HepG2 (cell line): ENCODE results near the gene OPRL1. TPM values are rescaled to one million over a fixed set of nuclear protein-coding genes. Genes with fewer than 3 reads are reported as not detected.

ENCODE experiments used
- FOXJ3 ChIP-seq: sonication (generic); formaldehyde crosslinking; IDR thresholded peaks from 2 replicates; pipeline ENCODE4 v1.4.0; 2020; ENCODE audit warnings: missing genetic modification reagents, mild to moderate bottlenecking, borderline replicate concordance
- HOXA3 ChIP-seq: sonication (generic); formaldehyde crosslinking; IDR thresholded peaks from 2 replicates; pipeline ENCODE4 v1.5.0; 2020; ENCODE audit warnings: missing genetic modification reagents
- LCORL ChIP-seq, 2 experiments: fragments of 450-650 bp in 1 of 2; sonication (generic) in 1 of 2; formaldehyde crosslinking in 1 of 2; IDR thresholded peaks; 2 replicates each; pipeline versions ENCODE4 v1.5.0 to v1.6.1; 2017 to 2020; ENCODE audit warnings: antibody characterized with exemption in 1 of 2, missing genetic modification reagents in 1 of 2
- MYC ChIP-seq: sonication (generic); formaldehyde crosslinking; IDR thresholded peaks from 2 replicates; pipeline ENCODE4 v1.9.0; 2021; ENCODE audit warnings: missing genetic modification reagents, borderline replicate concordance
- PRDM15 ChIP-seq: sonication (generic); formaldehyde crosslinking; IDR thresholded peaks from 2 replicates; pipeline ENCODE4 v1.4.0; 2020; ENCODE audit warnings: missing genetic modification reagents
- RERE ChIP-seq: IDR thresholded peaks from 2 replicates; pipeline ENCODE4 v1.6.1; 2016; ENCODE audit warnings: low read depth, missing genetic modification reagents, missing compliant biosample characterization
- ZBTB25 ChIP-seq: IDR thresholded peaks from 2 replicates; pipeline ENCODE4 v1.6.1; 2018; ENCODE audit warnings: missing genetic modification reagents
- ZNF567 ChIP-seq: sonication (generic); formaldehyde crosslinking; IDR thresholded peaks from 2 replicates; pipeline ENCODE4 v1.8.1; 2023; ENCODE audit warnings: mild to moderate bottlenecking, missing genetic modification reagents, borderline replicate concordance
- ZNF788 ChIP-seq: sonication (generic); formaldehyde crosslinking; IDR thresholded peaks from 2 replicates; pipeline ENCODE4 v1.5.0; 2020; ENCODE audit warnings: mild to moderate bottlenecking, missing genetic modification reagents, borderline replicate concordance
- polyA plus RNA-seq, 8 experiments: library from polyadenylated mRNA; depleted of rRNA in 3 of 8; stranded (reverse) in 7 of 8; unstranded in 1 of 8; fragments of >200 nt; fragmentation: Illumina TruSeq in 4 of 8; extraction: Trizol in 4 of 8; gene quantifications; 2 replicates each; pipeline versions ENCODE4 v1.2.1 to v1.2.3, GENCODE V29; 2011 to 2016; ENCODE audit warnings: low read depth in 4 of 8, missing spikeins in 1 of 8, mixed read lengths in 1 of 8; ENCODE audit not compliant: insufficient read depth in 1 of 8
- total RNA-seq, 5 experiments: library from RNA; depleted of rRNA; stranded (reverse); fragments of >200 nt; fragmentation: Illumina TruSeq; extraction: Trizol; gene quantifications; 2 replicates each; pipeline ENCODE4 v1.2.3, GENCODE V29; 2016; ENCODE audit warnings: low read depth in 1 of 5
- TF ChIP-seq, protein P1 (sequence below): sonication (generic); formaldehyde crosslinking; IDR thresholded peaks from 2 replicates; pipeline ENCODE4 v1.4.0; 2020; ENCODE audit warnings: missing genetic modification reagents, borderline replicate concordance

OPRL1 gene
- total and polyA plus RNA-seq, 2 of the 13 experiments (the other 11 are each of a cell fraction or from before 2014, with no cell fraction given), result 0.35 to 0.71 TPM

DNA sequence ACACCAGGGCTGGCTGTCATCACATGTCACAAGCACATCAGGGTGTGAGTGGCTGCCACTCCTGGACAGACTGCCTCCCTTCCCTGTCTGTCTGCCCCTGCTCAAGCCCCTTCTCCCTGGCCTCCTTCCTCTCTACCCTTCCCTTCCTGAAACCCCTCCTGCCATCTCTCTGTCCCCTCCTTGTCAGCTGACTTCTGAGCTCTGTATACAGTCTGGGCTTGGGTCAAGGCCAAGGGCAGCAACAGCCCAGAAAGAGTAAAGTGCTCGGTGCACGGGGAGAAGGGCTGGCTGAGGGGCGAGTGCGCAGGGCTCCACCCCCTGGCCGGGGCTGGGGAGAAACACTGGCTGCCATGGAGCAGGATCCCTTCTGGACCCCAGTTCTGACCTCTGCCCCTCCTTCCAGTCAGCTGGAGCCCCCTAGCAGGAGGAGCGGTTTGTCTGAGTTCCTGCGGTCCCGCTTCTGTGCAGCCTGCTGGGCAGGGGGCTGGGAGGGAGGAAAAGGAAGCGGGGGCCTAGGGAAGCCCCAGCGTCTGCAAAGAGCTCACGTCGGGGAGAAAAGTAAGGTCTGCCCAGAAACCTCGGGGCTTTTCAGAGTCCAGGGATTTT lies 2.3 kb downstream of the OPRL1 start (continued):
- TF ChIP-seq LCORL (IDR thresholded peaks at IDR 0.05), result no peak
- TF ChIP-seq LCORL (CRISPR knock-in tag; IDR thresholded peaks at IDR 0.05), result 0 out of 2 replicates have a peak, but pooled peaks have one; percentile 38
- TF ChIP-seq, protein P1, sequence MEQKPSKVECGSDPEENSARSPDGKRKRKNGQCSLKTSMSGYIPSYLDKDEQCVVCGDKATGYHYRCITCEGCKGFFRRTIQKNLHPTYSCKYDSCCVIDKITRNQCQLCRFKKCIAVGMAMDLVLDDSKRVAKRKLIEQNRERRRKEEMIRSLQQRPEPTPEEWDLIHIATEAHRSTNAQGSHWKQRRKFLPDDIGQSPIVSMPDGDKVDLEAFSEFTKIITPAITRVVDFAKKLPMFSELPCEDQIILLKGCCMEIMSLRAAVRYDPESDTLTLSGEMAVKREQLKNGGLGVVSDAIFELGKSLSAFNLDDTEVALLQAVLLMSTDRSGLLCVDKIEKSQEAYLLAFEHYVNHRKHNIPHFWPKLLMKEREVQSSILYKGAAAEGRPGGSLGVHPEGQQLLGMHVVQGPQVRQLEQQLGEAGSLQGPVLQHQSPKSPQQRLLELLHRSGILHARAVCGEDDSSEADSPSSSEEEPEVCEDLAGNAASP (CRISPR knock-in tag), result peak; percentile 80; the same call in 1 of the 2 replicates
- 0 out of 2 replicates have a peak, but pooled peaks have one; percentile 30 for TF ChIP-seq FOXJ3 (CRISPR knock-in tag)
- TF ChIP-seq MYC (CRISPR knock-in tag), result peak; percentile 30; the same call in 1 of the 2 replicates
- 0 out of 2 replicates have a peak, but pooled peaks have one; percentile 14 for TF ChIP-seq ZNF788 (CRISPR knock-in tag)
- TF ChIP-seq RERE (CRISPR knock-in tag), result 0 out of 2 replicates have a peak, but pooled peaks have one; percentile 37
- peak; percentile 78 for TF ChIP-seq ZBTB25 (CRISPR knock-in tag)
- peak; percentile 86 for TF ChIP-seq PRDM15 (CRISPR knock-in tag)
- TF ChIP-seq HOXA3 (CRISPR knock-in tag), result peak; percentile 60; the same call in 1 of the 2 replicates
- no peak for TF ChIP-seq ZNF567 (CRISPR knock-in tag)
